Measurements from ENCODE around the gene TMED10. TPM values are rescaled to one million over a fixed set of nuclear protein-coding genes. Genes with fewer than 3 reads are reported as not detected.
"Not testable (repeated sequence)": the region's sequence is repeated elsewhere in the genome, so short reads cannot be mapped to it uniquely, and the experiment has no call there.

TMED10 gene
- total RNA-seq, 2 donors from 2014 or later, result 320 to 397 TPM

DNA sequence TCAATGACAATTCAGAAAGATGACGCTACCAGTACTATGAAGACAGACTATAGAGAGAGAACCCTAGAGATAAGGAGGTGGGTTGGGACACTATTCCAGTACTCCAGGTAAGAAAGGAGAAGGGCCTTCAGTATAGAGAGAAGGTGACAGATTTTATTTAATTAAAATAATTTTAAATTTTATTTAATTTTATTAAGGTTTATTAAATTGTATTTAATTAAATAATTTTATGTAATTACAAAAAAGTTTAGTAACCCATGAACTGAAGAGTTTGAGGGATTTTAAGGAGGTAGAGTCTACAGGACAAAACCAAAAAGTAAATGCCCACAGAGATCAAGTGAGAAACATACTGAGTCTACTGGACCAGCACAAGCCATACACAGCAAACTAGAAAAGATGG, 20.3 kb downstream of the TMED10 start:
- H3K27me3 ChIP-seq (replicated peaks; ENCODE audit: insufficient read depth), result no peaks in the 10 kb centered on the region
- intact Hi-C loops (cut with DNase I), result no loop called here
- no peak overlapping the region for H3K4me3 ChIP-seq
- H3K36me3 ChIP-seq, result no peaks in the 10 kb centered on the region
- WGBS, result 93% methylated on average over 1 of the region's 1 CpG
- no peaks in the 10 kb centered on the region for H3K9me3 ChIP-seq
- no peak overlapping the region for H3K27ac ChIP-seq
- no peak for DNase-seq (ENCODE audit: low spot score)
- TF ChIP-seq POLR2AphosphoS5 (IDR thresholded peaks at IDR 0.05) (no peak), POLR2A (IDR thresholded peaks at IDR 0.05) (no peak)
- TF ChIP-seq, protein P1, sequence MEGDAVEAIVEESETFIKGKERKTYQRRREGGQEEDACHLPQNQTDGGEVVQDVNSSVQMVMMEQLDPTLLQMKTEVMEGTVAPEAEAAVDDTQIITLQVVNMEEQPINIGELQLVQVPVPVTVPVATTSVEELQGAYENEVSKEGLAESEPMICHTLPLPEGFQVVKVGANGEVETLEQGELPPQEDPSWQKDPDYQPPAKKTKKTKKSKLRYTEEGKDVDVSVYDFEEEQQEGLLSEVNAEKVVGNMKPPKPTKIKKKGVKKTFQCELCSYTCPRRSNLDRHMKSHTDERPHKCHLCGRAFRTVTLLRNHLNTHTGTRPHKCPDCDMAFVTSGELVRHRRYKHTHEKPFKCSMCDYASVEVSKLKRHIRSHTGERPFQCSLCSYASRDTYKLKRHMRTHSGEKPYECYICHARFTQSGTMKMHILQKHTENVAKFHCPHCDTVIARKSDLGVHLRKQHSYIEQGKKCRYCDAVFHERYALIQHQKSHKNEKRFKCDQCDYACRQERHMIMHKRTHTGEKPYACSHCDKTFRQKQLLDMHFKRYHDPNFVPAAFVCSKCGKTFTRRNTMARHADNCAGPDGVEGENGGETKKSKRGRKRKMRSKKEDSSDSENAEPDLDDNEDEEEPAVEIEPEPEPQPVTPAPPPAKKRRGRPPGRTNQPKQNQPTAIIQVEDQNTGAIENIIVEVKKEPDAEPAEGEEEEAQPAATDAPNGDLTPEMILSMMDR (IDR thresholded peaks at IDR 0.05), result no peak
- no peaks in the 10 kb centered on the region for H3K4me1 ChIP-seq (replicated peaks)

DNA sequence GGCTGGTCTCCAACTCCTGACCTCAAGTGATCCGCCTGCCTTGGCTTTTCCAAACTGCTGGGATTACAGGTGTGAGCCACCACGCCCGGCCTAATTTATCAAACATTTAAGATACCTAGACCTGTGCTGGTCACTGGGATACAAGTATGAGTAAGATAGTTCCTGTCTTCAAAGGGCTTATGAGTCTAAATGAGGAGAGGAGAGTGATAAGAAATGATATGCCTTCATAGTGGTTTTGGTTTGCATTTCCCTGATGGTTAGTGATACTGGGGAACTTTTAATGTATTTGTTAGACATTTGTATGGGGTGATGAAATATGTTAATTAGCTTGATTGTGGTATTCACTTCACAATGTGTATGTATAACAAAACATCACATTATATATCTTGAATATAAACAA, 21.2 kb downstream of the TMED10 start:
- 98% methylated on average over 3 of the region's 3 CpGs for WGBS
- Histone ChIP-seq H3K27me3 (replicated peaks; ENCODE audit: insufficient read depth) (no peaks in the 10 kb centered on the region), H3K27ac (no peak overlapping the region), H3K9me3 (no peaks in the 10 kb centered on the region), H3K4me3 (no peak overlapping the region), H3K36me3 (no peaks in the 10 kb centered on the region), H3K4me1 (replicated peaks) (no peaks in the 10 kb centered on the region)
- intact Hi-C loops (cut with DNase I), result no loop called here
- TF ChIP-seq, protein P1 (IDR thresholded peaks at IDR 0.05), result no peak
- no peak for TF ChIP-seq POLR2AphosphoS5 (IDR thresholded peaks at IDR 0.05)
- TF ChIP-seq POLR2A (IDR thresholded peaks at IDR 0.05), result no peak
- no peak for DNase-seq (ENCODE audit: low spot score)

DNA sequence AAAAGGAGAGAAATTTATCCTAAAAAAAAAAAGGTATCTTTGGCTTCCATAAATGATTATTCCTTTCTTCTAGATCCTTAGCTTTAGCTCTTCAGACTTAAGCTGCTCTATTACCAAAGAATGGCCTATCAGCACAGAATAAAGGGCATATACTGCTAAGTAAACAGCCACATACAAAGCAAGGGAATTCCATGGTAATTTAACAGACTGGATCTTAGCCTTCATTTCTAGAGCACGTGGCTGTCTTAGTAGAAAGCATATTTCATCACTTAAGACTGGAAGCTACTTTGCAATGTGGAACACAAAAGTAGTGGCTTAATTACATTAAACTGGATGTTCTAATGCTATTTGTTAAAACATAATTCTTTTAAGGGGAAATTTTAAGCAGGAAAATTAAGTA, 23.1 kb downstream of the TMED10 start:
- Histone ChIP-seq H3K4me1 (replicated peaks) (no peaks in the 10 kb centered on the region), H3K36me3 (no peaks in the 10 kb centered on the region), H3K27ac (no peak overlapping the region), H3K27me3 (replicated peaks; ENCODE audit: insufficient read depth) (no peaks in the 10 kb centered on the region), H3K9me3 (no peaks in the 10 kb centered on the region), H3K4me3 (no peak overlapping the region)
- no peak for TF ChIP-seq POLR2A (IDR thresholded peaks at IDR 0.05)
- TF ChIP-seq, protein P1 (IDR thresholded peaks at IDR 0.05), result no peak
- DNase-seq (ENCODE audit: low spot score), result no peak
- 39% methylated on average over 1 of the region's 1 CpG for WGBS
- intact Hi-C loops (cut with DNase I), result no loop called here

DNA sequence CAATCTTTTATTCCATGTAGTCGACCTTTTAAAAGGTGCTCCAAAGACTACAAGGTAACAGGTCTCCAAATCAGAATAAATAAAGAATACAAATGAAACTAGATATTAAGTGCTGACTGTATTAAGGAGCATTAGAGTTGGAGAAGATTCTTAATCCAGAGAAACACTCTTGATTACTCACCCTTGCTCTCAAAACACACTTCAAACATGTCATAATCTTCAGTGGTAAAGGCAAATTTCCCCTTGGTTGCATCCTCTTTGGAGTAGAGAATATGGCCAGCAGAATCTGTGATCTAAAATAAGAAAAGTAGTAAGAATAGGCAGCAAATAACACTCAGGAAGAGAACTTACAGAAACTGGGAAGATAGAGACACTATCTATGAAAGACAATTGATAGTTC, 24.6 kb downstream of the TMED10 start:
- TF ChIP-seq POLR2A (IDR thresholded peaks at IDR 0.05) (no peak), POLR2AphosphoS5 (IDR thresholded peaks at IDR 0.05) (no peak)
- TF ChIP-seq, protein P1 (IDR thresholded peaks at IDR 0.05), result no peak
- no peak for DNase-seq (ENCODE audit: low spot score)
- 84% methylated on average over 1 of the region's 1 CpG for WGBS
- H3K27me3 ChIP-seq (replicated peaks; ENCODE audit: insufficient read depth), result no peaks in the 10 kb centered on the region
- H3K36me3 ChIP-seq, result no peaks in the 10 kb centered on the region
- no peak overlapping the region for H3K27ac ChIP-seq
- no peak overlapping the region for H3K4me3 ChIP-seq
- intact Hi-C loops (cut with DNase I), result no loop called here
- no peaks in the 10 kb centered on the region for H3K4me1 ChIP-seq (replicated peaks)
- H3K9me3 ChIP-seq, result no peaks in the 10 kb centered on the region

DNA sequence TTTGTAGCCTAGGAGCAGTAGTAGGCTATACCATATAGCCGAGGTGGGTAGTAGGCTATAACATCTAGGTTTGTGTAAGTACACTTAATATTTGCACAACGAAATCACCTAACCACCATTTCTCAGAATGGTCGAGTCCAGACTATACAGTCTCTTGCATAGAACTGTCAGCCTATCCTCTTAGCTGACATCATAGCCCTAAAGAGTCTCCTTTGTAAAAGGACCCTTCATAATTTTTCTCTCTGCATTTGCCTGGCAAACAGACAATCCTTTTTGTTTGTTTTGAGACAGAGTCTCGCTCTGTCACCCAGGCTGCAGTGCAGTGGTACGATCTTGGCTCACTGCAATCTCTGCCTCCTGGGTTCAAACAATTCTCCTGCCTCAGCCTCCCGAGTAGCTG, 25.8 kb downstream of the TMED10 start:
- H3K27me3 ChIP-seq (replicated peaks; ENCODE audit: insufficient read depth); H3K4me3 ChIP-seq; DNase-seq (ENCODE audit: low spot score); H3K9me3 ChIP-seq; H3K4me1 ChIP-seq (replicated peaks); H3K27ac ChIP-seq; intact Hi-C loops (cut with DNase I); H3K36me3 ChIP-seq: not testable (repeated sequence)
- 46% methylated on average over 6 of the region's 6 CpGs for WGBS

Measured in prostate gland (tissue), 2 donors.